ENCODE data around the gene ROR2.

DNA sequence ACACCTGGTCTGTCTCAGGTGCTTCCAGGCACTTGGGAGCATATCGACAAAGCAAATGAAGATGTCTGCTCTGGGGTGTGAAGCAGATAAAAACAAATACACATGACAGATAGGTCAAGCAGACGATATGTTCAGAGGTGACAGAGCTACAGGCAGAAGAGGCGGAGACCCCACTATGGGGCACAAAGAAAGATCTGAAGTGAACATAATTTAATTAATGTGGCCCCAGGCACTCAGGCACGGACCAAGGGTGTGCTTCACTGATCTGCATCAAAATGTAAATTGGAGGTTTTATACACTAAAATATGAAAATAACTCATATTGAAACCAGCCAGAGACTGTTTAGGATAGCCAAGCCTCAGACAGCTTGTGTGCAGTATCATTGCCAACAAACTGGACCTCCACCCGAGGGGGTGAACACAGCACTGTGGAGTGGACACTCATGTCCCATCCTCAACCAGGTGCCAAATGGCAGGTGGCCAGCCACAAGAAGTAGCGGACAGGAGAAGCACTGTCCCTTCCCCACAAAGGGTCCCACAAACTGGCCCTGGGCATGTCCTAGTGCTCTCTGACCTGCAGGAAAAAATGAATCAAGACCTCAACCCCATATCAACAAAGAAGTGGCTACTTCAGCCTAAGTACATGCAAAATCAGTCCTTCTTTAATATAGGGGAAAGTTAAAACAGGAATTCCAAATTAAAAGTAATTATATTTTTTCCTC is 29.2 kb downstream of the ROR2 start:
- TF ChIP-seq POLR2A (IDR thresholded peaks at IDR 0.05; ENCODE audit: low read depth, low read length) (no peak), POLR2AphosphoS5 (IDR thresholded peaks at IDR 0.05; ENCODE audit: low read depth, low read length) (no peak), TAF1 (IDR thresholded peaks at IDR 0.05; ENCODE audit: borderline replicate concordance, low read depth, low read length) (no peak)

All from GM12892 (cell line).